Measurements from ENCODE around the gene KCTD5. TPM values are rescaled to one million over a fixed set of nuclear protein-coding genes. Genes with fewer than 3 reads are reported as not detected.
"Not testable (repeated sequence)": the region's sequence is repeated elsewhere in the genome, so short reads cannot be mapped to it uniquely, and the experiment has no call there.

KCTD5 gene
- total and polyA plus RNA-seq, 10 of the 15 experiments (the other 5 are each of a cell fraction or from before 2014, with no cell fraction given), result 0.58 to 56.4 (median 37.3) TPM

GRCh38 chr16:2660755-2661373, 21.5 kb upstream of the KCTD5 start:
- SMC1A ChIA-PET (ENCODE audit: uncharacterized antibody, unreplicated experiment); H3K27me3 ChIP-seq (replicated peaks in 1 of 2; ENCODE audit: control insufficient read depth in 2 of 2, insufficient read depth in 2 of 2, low read length in 1 of 2); H3K9me3 ChIP-seq (replicated peaks; ENCODE audit: control insufficient read depth, insufficient read depth, low read length); H3K4me3 ChIP-seq; RAD21 ChIA-PET (ENCODE audit: unreplicated experiment); H3K9ac ChIP-seq (ENCODE audit: control insufficient read depth, insufficient read depth, low read length); H3K4me1 ChIP-seq (ENCODE audit: control insufficient read depth, insufficient read depth, low read length); FAIRE-seq; BruUV-seq (replicated peaks); H2AFZ ChIP-seq (ENCODE audit: control insufficient read depth, low read depth, low read length); POLR2A ChIA-PET; in situ Hi-C loops (cut with MboI); intact Hi-C loops (cut with micrococcal nuclease; ENCODE audit: unreplicated experiment); H4K20me1 ChIP-seq (ENCODE audit: control insufficient read depth, insufficient read depth); H3K36me3 ChIP-seq (ENCODE audit: control insufficient read depth in 2 of 2, insufficient read depth in 2 of 2, low read length in 1 of 2); H3K27ac ChIP-seq (ENCODE audit: control insufficient read depth, insufficient read depth); H3K79me2 ChIP-seq (ENCODE audit: control insufficient read depth, insufficient read depth, low read length); H3K4me2 ChIP-seq (ENCODE audit: control insufficient read depth, insufficient read depth); DNase-seq (ENCODE audit: low read depth, low spot score): not testable (repeated sequence)
- TF ChIP-seq, protein P1, sequence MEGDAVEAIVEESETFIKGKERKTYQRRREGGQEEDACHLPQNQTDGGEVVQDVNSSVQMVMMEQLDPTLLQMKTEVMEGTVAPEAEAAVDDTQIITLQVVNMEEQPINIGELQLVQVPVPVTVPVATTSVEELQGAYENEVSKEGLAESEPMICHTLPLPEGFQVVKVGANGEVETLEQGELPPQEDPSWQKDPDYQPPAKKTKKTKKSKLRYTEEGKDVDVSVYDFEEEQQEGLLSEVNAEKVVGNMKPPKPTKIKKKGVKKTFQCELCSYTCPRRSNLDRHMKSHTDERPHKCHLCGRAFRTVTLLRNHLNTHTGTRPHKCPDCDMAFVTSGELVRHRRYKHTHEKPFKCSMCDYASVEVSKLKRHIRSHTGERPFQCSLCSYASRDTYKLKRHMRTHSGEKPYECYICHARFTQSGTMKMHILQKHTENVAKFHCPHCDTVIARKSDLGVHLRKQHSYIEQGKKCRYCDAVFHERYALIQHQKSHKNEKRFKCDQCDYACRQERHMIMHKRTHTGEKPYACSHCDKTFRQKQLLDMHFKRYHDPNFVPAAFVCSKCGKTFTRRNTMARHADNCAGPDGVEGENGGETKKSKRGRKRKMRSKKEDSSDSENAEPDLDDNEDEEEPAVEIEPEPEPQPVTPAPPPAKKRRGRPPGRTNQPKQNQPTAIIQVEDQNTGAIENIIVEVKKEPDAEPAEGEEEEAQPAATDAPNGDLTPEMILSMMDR (IDR thresholded peaks at IDR 0.05 in 2 of 3, conservative IDR thresholded peaks at IDR 0.05 in 1 of 3; ENCODE audit: control insufficient read depth in 2 of 3, extremely low read depth in 1 of 3, insufficient read depth in 1 of 3, low read depth in 3 of 3, low read length in 3 of 3), result peak; percentile 43 to 55 (median 46)
- TF ChIP-seq BHLHE40 (IDR thresholded peaks at IDR 0.05; ENCODE audit: borderline replicate concordance in 1 of 2, low read depth in 2 of 2, low read length in 1 of 2) (0 out of 4 replicates have a peak, but pooled peaks of 1 of the 2 experiments have one; percentile 12), RAD21 (IDR thresholded peaks at IDR 0.05; ENCODE audit: insufficient read depth, low read depth, low read length) (peak; percentile 39), SMC3 (IDR thresholded peaks at IDR 0.05; ENCODE audit: borderline replicate concordance, low read length) (peak; percentile 32; the same call in 1 of the 2 replicates), CREM (IDR thresholded peaks at IDR 0.05; ENCODE audit: low read depth) (peak; percentile 49), ATF7 (IDR thresholded peaks at IDR 0.05; ENCODE audit: low read depth) (peak; percentile 42; the same call in 1 of the 2 replicates)
- WGBS (ENCODE audit: insufficient coverage, insufficient replicate concordance, low lambda C conversion rate, missing lambda C conversion rate), result 31% methylated on average over 21 of the region's 21 CpGs
- CTCF ChIA-PET, result interaction anchor here (0.6 to 1.9 kb wide), 3 partner anchors 12 to 207 kb away, joined by 3 to 6 read pairs (median 3); no protein-coding TSS in a partner anchor
- ATAC-seq, result peak; percentile 37; the same call in 2 of the 3 replicates

All from GM12878 (cell line).